Cardiac muscle cell (in vitro differentiated cells and primary cell): ENCODE measurements around the gene NTN4. TPM values are rescaled to one million over a fixed set of nuclear protein-coding genes. Genes with fewer than 3 reads are reported as not detected.
A peak's percentile ranks its signal among the peaks of the same experiment; 100 is the strongest.

Source experiments
- DNase-seq, 2 donors: peaks; one replicate each; pipeline versions ENCODE4 v3.0.0 to v3.0.0-alpha.2; 2010 to 2017; ENCODE audit warnings: low read depth in 1 of 2, low spot score in 1 of 2
- H3K27ac ChIP-seq: fragments of 200-600 bp; sonication (generic); 2 replicates; pipeline ENCODE4 v1.5.1; 2016
- H3K27me3 ChIP-seq: fragments of 200-600 bp; sonication (generic); 2 replicates; pipeline ENCODE4 v1.6.0; 2016; ENCODE audit warnings: control low read depth
- H3K36me3 ChIP-seq: fragments of 200-600 bp; sonication (generic); 2 replicates; pipeline ENCODE4 v1.5.1; 2016; ENCODE audit warnings: control low read depth
- H3K4me1 ChIP-seq: fragments of 200-600 bp; sonication (generic); 2 replicates; pipeline ENCODE4 v1.8.1; 2017; ENCODE audit warnings: low read depth, mild to moderate bottlenecking, mixed run types
- H3K4me3 ChIP-seq: fragments of 200-600 bp; sonication (generic); 2 replicates; pipeline ENCODE4 v1.5.1; 2016; ENCODE audit warnings: mild to moderate bottlenecking
- H3K9me3 ChIP-seq: fragments of 200-600 bp; sonication (generic); 2 replicates; pipeline ENCODE4 v1.5.1; 2017; ENCODE audit warnings: low read depth, mild to moderate bottlenecking, control low read depth
- polyA plus RNA-seq: library from polyadenylated mRNA; unstranded; fragments of >200 nt; fragmentation: Nextera tagmentation; extraction: Ambion mirVana; gene quantifications from 2 replicates; pipeline ENCODE4 v1.2.1, GENCODE V29; 2016
- total RNA-seq: library from RNA; depleted of rRNA; stranded (reverse); fragments of >200 nt; gene quantifications from 2 replicates; pipeline ENCODE4 v1.2.3, GENCODE V29; 2016
- TF ChIP-seq, protein P1 (sequence below): IDR thresholded peaks from 2 replicates; pipeline ENCODE4 v1.5.1; 2012; ENCODE audit warnings: low read depth, mild to moderate bottlenecking, low read length

Gene NTN4
- total and polyA plus RNA-seq, 2 experiments from 2014 or later: 0.86 to 1.4 TPM

DNA sequence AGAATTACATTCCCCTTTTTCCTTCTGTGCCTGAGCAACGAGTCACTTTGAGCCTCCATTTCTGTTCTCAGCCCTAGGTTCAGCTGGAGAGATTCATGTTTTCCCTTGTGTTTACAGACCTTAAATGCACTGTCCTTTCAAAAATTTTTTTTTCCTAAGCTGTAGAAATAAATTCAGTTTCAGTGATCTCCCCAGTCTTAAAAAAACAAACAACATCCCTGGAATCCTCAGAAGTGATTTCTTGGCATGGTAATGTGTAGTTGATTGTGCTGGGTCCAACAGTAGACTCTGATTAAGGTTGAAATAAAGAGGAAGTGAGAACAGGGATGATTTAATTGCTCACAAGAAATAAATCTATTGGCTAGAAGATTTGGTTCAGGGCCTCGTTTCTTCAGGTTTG lies 89.3 kb downstream of the NTN4 start:
- no peaks in the 10 kb centered on the region for H3K27me3 ChIP-seq
- TF ChIP-seq, protein P1, sequence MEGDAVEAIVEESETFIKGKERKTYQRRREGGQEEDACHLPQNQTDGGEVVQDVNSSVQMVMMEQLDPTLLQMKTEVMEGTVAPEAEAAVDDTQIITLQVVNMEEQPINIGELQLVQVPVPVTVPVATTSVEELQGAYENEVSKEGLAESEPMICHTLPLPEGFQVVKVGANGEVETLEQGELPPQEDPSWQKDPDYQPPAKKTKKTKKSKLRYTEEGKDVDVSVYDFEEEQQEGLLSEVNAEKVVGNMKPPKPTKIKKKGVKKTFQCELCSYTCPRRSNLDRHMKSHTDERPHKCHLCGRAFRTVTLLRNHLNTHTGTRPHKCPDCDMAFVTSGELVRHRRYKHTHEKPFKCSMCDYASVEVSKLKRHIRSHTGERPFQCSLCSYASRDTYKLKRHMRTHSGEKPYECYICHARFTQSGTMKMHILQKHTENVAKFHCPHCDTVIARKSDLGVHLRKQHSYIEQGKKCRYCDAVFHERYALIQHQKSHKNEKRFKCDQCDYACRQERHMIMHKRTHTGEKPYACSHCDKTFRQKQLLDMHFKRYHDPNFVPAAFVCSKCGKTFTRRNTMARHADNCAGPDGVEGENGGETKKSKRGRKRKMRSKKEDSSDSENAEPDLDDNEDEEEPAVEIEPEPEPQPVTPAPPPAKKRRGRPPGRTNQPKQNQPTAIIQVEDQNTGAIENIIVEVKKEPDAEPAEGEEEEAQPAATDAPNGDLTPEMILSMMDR: no peak
- H3K36me3 ChIP-seq: no peaks in the 10 kb centered on the region
- DNase-seq: no peak
- no peaks in the 10 kb centered on the region for H3K9me3 ChIP-seq
- H3K4me1 ChIP-seq: no peaks in the 10 kb centered on the region
- no peak overlapping the region for H3K27ac ChIP-seq
- no peak overlapping the region for H3K4me3 ChIP-seq

DNA sequence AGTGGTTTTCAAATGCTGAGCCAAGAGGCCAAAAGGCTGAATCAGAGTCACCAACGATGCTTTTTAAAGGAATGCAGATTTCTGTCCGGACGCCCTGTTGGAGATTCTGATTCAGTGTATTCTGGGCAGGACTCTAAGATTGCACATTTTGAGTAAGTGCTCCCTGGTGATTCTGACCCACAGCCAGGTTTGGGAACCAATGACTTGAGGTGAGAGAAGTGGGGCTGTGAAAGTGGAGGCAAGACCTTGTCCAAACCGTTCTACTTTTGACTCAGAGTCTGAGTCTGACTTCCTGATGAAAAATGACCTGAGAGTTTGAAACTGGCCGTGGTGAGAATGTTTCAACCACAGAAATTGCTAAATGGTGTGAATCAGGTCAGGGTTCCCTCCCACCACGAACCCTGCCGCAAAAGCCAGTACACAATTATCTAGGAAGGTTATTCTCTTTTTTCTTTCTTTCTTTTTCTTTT lies 90.2 kb downstream of the NTN4 start:
- Histone ChIP-seq H3K36me3 (no peaks in the 10 kb centered on the region), H3K9me3 (no peaks in the 10 kb centered on the region), H3K27ac (no peak overlapping the region), H3K4me3 (no peak overlapping the region), H3K4me1 (no peaks in the 10 kb centered on the region), H3K27me3 (no peaks in the 10 kb centered on the region)
- TF ChIP-seq, protein P1: no peak
- DNase-seq: peak in 1 of 2 donors; percentile 74

DNA sequence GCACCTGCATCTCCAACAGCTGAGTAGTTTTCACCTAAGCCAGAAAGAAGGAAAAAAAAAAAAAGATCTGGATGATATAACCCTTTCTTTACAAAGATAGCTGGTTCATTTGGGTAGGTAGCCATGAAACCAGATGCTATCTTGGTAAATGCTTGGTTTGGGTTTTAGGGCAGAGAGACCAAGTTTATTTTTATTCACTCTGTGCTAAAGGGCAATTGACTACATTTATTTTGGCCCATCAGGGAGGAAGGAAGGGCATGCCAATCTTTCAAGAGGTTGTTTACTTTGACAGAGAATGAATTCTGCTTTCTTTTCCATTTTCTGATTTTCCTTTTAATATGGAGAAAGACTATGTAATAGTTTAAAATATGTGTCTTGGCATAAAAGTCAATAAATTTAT lies 91.0 kb downstream of the NTN4 start:
- H3K27ac ChIP-seq: no peak overlapping the region
- H3K4me3 ChIP-seq: no peak overlapping the region
- no peaks in the 10 kb centered on the region for H3K4me1 ChIP-seq
- H3K27me3 ChIP-seq: no peaks in the 10 kb centered on the region
- DNase-seq: no peak
- no peaks in the 10 kb centered on the region for H3K9me3 ChIP-seq
- TF ChIP-seq, protein P1: no peak
- no peaks in the 10 kb centered on the region for H3K36me3 ChIP-seq

DNA sequence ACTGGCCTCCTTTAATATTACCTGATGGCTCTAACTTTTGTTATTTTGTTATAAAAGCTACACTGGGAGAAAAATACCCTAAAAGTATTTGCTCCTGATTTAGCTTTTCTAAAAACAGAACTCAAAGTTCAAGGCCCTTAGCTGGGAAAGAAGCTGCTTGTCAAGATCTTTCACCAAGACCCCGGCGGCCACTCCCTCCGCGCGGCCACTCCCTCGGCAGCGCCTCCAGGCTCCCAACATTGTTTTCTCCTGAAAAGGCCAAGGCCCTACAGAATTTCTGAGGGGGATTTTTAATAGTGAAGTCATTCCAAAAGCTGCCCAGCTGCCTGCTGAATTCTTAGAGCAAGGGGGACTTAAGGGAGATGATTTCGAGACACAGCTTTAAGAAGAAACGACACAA lies 96.4 kb downstream of the NTN4 start:
- no peak overlapping the region for H3K27ac ChIP-seq
- peak in 1 of 2 donors; percentile 6 for DNase-seq
- TF ChIP-seq, protein P1: no peak
- no peaks in the 10 kb centered on the region for H3K36me3 ChIP-seq
- H3K9me3 ChIP-seq: no peaks in the 10 kb centered on the region
- H3K4me1 ChIP-seq: peaks cover 5% of the 10 kb centered on the region
- no peak overlapping the region for H3K4me3 ChIP-seq
- no peaks in the 10 kb centered on the region for H3K27me3 ChIP-seq

DNA sequence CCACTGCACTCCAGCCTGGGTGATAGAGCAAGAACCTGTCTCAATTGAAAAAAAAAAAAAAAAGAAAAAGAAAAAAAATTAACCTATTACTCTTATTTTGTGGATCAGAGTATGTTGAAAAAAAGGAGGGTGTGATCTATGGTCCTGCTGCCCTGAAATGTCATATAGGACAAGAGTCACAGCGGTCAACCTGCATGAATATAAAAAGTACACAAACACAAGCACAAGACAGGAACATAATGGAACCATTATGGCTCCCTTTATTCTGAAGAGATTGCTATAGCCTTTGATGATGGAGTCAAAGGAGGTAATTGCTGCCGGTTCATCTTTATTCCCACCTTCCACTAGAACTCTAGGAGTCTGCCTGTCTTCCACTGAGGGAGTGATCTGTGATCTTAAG lies 96.9 kb downstream of the NTN4 start:
- Histone ChIP-seq H3K27me3 (no peaks in the 10 kb centered on the region), H3K27ac (no peak overlapping the region), H3K9me3 (no peaks in the 10 kb centered on the region), H3K4me1 (peaks cover 5% of the 10 kb centered on the region), H3K4me3 (no peak overlapping the region), H3K36me3 (no peaks in the 10 kb centered on the region)
- DNase-seq: no peak
- TF ChIP-seq, protein P1: no peak
